ENCODE results near the gene UNC13A. TPM values are rescaled to one million over a fixed set of nuclear protein-coding genes. Genes with fewer than 3 reads are reported as not detected.

Gene UNC13A
- total and polyA plus RNA-seq, 2 of the 13 experiments (the other 11 are each of a cell fraction or from before 2014, with no cell fraction given) = 0.11 to 0.45 TPM

- Histone ChIP-seq H3K4me2 (ENCODE audit: low read depth, low read length) (no peak overlapping the region), H3K4me1 (ENCODE audit: insufficient read depth, low read length) (no peaks in the 10 kb centered on the region), H3K36me3 (replicated peaks in 1 of 2; ENCODE audit: control insufficient read depth in 1 of 2, insufficient read depth in 2 of 2, low read length in 2 of 2) (no peaks in the 10 kb centered on the region), H3K9ac (ENCODE audit: insufficient read depth, low read depth, low read length) (no peak overlapping the region), H3K27me3 (ENCODE audit: control insufficient read depth in 1 of 2, insufficient read depth in 2 of 2, low read length in 2 of 2) (peaks cover 0 to 20% of the 10 kb centered on the region in 2 experiments; a peak in 4 of 5 replicates), H2AFZ (ENCODE audit: low read length) (no peak overlapping the region), H4K20me1 (ENCODE audit: insufficient read depth, low read length) (peaks cover 4% of the 10 kb centered on the region; the same call in 1 of the 2 replicates), H3K79me2 (ENCODE audit: insufficient read depth, low read length) (no peaks in the 10 kb centered on the region), H3K4me3 (replicated peaks in 1 of 3; ENCODE audit: insufficient read depth in 1 of 3, low read depth in 2 of 3, low read length in 3 of 3) (no peak overlapping the region), H3K27ac (ENCODE audit: extremely low read length, insufficient read depth, low read length) (no peak overlapping the region), H3K9me3 (ENCODE audit: low read length) (no peaks in the 10 kb centered on the region)
- ChIA-PET POLR2A (no interaction called here), CTCF (ENCODE audit: low intra/inter-chr PET ratio, low total read pairs) (no interaction called here)
- ATAC-seq (no peak), FAIRE-seq (no peak), DNase-seq (ENCODE audit: low spot score) (no peak)
- WGBS (ENCODE audit: low lambda C conversion rate) = 15% methylated on average over 3 of the region's 4 CpGs
- intact Hi-C loops (cut with micrococcal nuclease; ENCODE audit: unreplicated experiment) (no loop called here), in situ Hi-C loops (cut with HindIII; ENCODE audit: extremely low pct_ligation_motif_present, low pct_unique_long_range_greater_than_20kb) (no loop called here)
- BruUV-seq (replicated peaks) = no TSS peak
- TF ChIP-seq ZNF549 (CRISPR knock-in tag; IDR thresholded peaks at IDR 0.05) (no peak), ZNF7 (CRISPR knock-in tag; IDR thresholded peaks at IDR 0.05) (peak; percentile 89)
These were observed 4.4 kb upstream of the UNC13A start for GRCh38 chr19:17692566-17692965.

- ATAC-seq = no peak
- no TSS peak for BruUV-seq (replicated peaks)
These were observed 870 bp upstream of the UNC13A start for GRCh38 chr19:17688853-17689595.

More at GRCh38 chr19:17688853-17689595, 870 bp upstream of the UNC13A start:
- peak; percentile 54; the same call in 1 of the 2 replicates for TF ChIP-seq ATF7 (IDR thresholded peaks at IDR 0.05)
- no peak for TF ChIP-seq ATF7 (CRISPR knock-in tag; IDR thresholded peaks at IDR 0.05)
- no peak for TF ChIP-seq SKIL (CRISPR knock-in tag; IDR thresholded peaks at IDR 0.05; ENCODE audit: borderline replicate concordance)
- no peak for TF ChIP-seq MEIS1 (CRISPR knock-in tag; IDR thresholded peaks at IDR 0.05; ENCODE audit: borderline replicate concordance)
- TF ChIP-seq SNAI1 (CRISPR knock-in tag; IDR thresholded peaks at IDR 0.05; ENCODE audit: borderline replicate concordance) = no peak
- TF ChIP-seq CEBPG (CRISPR knock-in tag; IDR thresholded peaks at IDR 0.05) = 0 out of 2 replicates have a peak, but pooled peaks have one; percentile 18
- TF ChIP-seq CSRNP2 (CRISPR knock-in tag; conservative IDR thresholded peaks at IDR 0.05; ENCODE audit: low read depth) = no peak
- H2AFZ ChIP-seq (ENCODE audit: low read length) = no peak overlapping the region
- CTCF ChIA-PET (ENCODE audit: low intra/inter-chr PET ratio, low total read pairs) = no interaction called here
- no peak overlapping the region for H3K4me3 ChIP-seq (replicated peaks in 1 of 3; ENCODE audit: insufficient read depth in 1 of 3, low read depth in 2 of 3, low read length in 3 of 3)
- H3K4me1 ChIP-seq (ENCODE audit: insufficient read depth, low read length) = no peaks in the 10 kb centered on the region
- intact Hi-C loops (cut with micrococcal nuclease; ENCODE audit: unreplicated experiment) = no loop called here
- H3K36me3 ChIP-seq (replicated peaks in 1 of 2; ENCODE audit: control insufficient read depth in 1 of 2, insufficient read depth in 2 of 2, low read length in 2 of 2) = no peaks in the 10 kb centered on the region
- H3K9me3 ChIP-seq (ENCODE audit: low read length) = no peaks in the 10 kb centered on the region
- WGBS (ENCODE audit: low lambda C conversion rate) = 49% methylated on average over 10 of the region's 10 CpGs
- POLR2A ChIA-PET = no interaction called here
- no peak overlapping the region for H3K9ac ChIP-seq (ENCODE audit: insufficient read depth, low read depth, low read length)
- H4K20me1 ChIP-seq (ENCODE audit: insufficient read depth, low read length) = peaks cover 4% of the 10 kb centered on the region; the same call in 1 of the 2 replicates
- FAIRE-seq = no peak
- no peaks in the 10 kb centered on the region for H3K79me2 ChIP-seq (ENCODE audit: insufficient read depth, low read length)
- no peak for DNase-seq (ENCODE audit: low spot score)
- in situ Hi-C loops (cut with HindIII; ENCODE audit: extremely low pct_ligation_motif_present, low pct_unique_long_range_greater_than_20kb) = no loop called here
- no peak overlapping the region for H3K27ac ChIP-seq (ENCODE audit: extremely low read length, insufficient read depth, low read length)
- no peak overlapping the region for H3K4me2 ChIP-seq (ENCODE audit: low read depth, low read length)
- H3K27me3 ChIP-seq (ENCODE audit: control insufficient read depth in 1 of 2, insufficient read depth in 2 of 2, low read length in 2 of 2) = peaks cover 0 to 18% of the 10 kb centered on the region in 2 experiments; a peak in 4 of 5 replicates

Data from HepG2 (cell line).